Loucy (cell line): ENCODE results near the gene DENND4C.

ENCODE experiments used
- CTCF ChIP-seq: fragments of 200-600 bp; sonication (generic); conservative IDR thresholded peaks from 2 replicates; pipeline ENCODE4 v1.5.1; 2014; ENCODE audit warnings: mild to moderate bottlenecking, antibody characterized with exemption, low read length
- EZH2phosphoT487 ChIP-seq: fragments of 200-600 bp; IDR thresholded peaks from 2 replicates; pipeline ENCODE4 v1.6.1; 2018; ENCODE audit warnings: antibody characterized with exemption, mild to moderate bottlenecking, moderate library complexity, borderline replicate concordance

DNA sequence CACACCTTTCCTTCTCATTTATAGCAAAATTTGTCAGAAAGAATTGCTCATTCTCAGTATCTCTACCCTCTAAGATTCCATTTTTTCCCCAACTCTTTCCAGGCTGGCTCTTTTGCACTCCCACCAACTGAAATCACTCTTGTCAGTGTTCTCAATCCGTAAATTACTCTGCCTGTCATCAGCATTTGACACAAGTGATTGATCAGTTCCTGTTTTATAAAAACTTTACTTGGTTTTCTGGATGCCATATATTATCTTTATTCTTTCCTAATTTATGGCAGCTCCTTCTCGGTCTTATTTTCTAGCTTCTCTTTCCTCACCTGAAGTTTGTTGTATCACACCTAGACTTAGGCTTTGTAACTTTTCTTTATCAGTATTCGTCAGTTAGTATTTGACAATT lies 16.4 kb downstream of the DENND4C start:
- TF ChIP-seq CTCF (no peak), EZH2phosphoT487 (no peak)
